ENCODE results near the gene CCDC85B. TPM values are rescaled to one million over a fixed set of nuclear protein-coding genes. Genes with fewer than 3 reads are reported as not detected.

Gene CCDC85B
- total and polyA plus RNA-seq, 2 of the 8 experiments (the other 6 are each of a cell fraction or from before 2014, with no cell fraction given) = 19.8 to 30.8 TPM

GRCh38 chr11:65920372-65920802 is 29.9 kb downstream of the CCDC85B start (continued):
- TF ChIP-seq, protein P1, sequence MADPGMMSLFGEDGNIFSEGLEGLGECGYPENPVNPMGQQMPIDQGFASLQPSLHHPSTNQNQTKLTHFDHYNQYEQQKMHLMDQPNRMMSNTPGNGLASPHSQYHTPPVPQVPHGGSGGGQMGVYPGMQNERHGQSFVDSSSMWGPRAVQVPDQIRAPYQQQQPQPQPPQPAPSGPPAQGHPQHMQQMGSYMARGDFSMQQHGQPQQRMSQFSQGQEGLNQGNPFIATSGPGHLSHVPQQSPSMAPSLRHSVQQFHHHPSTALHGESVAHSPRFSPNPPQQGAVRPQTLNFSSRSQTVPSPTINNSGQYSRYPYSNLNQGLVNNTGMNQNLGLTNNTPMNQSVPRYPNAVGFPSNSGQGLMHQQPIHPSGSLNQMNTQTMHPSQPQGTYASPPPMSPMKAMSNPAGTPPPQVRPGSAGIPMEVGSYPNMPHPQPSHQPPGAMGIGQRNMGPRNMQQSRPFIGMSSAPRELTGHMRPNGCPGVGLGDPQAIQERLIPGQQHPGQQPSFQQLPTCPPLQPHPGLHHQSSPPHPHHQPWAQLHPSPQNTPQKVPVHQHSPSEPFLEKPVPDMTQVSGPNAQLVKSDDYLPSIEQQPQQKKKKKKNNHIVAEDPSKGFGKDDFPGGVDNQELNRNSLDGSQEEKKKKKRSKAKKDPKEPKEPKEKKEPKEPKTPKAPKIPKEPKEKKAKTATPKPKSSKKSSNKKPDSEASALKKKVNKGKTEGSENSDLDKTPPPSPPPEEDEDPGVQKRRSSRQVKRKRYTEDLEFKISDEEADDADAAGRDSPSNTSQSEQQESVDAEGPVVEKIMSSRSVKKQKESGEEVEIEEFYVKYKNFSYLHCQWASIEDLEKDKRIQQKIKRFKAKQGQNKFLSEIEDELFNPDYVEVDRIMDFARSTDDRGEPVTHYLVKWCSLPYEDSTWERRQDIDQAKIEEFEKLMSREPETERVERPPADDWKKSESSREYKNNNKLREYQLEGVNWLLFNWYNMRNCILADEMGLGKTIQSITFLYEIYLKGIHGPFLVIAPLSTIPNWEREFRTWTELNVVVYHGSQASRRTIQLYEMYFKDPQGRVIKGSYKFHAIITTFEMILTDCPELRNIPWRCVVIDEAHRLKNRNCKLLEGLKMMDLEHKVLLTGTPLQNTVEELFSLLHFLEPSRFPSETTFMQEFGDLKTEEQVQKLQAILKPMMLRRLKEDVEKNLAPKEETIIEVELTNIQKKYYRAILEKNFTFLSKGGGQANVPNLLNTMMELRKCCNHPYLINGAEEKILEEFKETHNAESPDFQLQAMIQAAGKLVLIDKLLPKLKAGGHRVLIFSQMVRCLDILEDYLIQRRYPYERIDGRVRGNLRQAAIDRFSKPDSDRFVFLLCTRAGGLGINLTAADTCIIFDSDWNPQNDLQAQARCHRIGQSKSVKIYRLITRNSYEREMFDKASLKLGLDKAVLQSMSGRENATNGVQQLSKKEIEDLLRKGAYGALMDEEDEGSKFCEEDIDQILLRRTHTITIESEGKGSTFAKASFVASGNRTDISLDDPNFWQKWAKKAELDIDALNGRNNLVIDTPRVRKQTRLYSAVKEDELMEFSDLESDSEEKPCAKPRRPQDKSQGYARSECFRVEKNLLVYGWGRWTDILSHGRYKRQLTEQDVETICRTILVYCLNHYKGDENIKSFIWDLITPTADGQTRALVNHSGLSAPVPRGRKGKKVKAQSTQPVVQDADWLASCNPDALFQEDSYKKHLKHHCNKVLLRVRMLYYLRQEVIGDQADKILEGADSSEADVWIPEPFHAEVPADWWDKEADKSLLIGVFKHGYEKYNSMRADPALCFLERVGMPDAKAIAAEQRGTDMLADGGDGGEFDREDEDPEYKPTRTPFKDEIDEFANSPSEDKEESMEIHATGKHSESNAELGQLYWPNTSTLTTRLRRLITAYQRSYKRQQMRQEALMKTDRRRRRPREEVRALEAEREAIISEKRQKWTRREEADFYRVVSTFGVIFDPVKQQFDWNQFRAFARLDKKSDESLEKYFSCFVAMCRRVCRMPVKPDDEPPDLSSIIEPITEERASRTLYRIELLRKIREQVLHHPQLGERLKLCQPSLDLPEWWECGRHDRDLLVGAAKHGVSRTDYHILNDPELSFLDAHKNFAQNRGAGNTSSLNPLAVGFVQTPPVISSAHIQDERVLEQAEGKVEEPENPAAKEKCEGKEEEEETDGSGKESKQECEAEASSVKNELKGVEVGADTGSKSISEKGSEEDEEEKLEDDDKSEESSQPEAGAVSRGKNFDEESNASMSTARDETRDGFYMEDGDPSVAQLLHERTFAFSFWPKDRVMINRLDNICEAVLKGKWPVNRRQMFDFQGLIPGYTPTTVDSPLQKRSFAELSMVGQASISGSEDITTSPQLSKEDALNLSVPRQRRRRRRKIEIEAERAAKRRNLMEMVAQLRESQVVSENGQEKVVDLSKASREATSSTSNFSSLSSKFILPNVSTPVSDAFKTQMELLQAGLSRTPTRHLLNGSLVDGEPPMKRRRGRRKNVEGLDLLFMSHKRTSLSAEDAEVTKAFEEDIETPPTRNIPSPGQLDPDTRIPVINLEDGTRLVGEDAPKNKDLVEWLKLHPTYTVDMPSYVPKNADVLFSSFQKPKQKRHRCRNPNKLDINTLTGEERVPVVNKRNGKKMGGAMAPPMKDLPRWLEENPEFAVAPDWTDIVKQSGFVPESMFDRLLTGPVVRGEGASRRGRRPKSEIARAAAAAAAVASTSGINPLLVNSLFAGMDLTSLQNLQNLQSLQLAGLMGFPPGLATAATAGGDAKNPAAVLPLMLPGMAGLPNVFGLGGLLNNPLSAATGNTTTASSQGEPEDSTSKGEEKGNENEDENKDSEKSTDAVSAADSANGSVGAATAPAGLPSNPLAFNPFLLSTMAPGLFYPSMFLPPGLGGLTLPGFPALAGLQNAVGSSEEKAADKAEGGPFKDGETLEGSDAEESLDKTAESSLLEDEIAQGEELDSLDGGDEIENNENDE (IDR thresholded peaks at IDR 0.05; ENCODE audit: insufficient replicate concordance, low read length) = no peak
- TF ChIP-seq BACH1 (IDR thresholded peaks at IDR 0.05; ENCODE audit: low read length) (no peak), CHD2 (IDR thresholded peaks at IDR 0.05; ENCODE audit: low read length) (no peak), EGR1 (IDR thresholded peaks at IDR 0.05; ENCODE audit: borderline replicate concordance, low read depth, low read length) (no peak), CBX8 (IDR thresholded peaks at IDR 0.05; ENCODE audit: borderline replicate concordance, low read depth, low read length) (no peak), E2F6 (IDR thresholded peaks at IDR 0.05) (no peak), ATF2 (IDR thresholded peaks at IDR 0.05; ENCODE audit: low read length) (no peak), RXRA (IDR thresholded peaks at IDR 0.05; ENCODE audit: insufficient read depth, low read depth, low read length) (no peak), RBBP5 (IDR thresholded peaks at IDR 0.05; ENCODE audit: borderline replicate concordance, low read depth, low read length) (no peak)

Data from H1 (cell line).